ENCODE data around the gene RFX2. TPM values are rescaled to one million over a fixed set of nuclear protein-coding genes. Genes with fewer than 3 reads are reported as not detected.

Gene RFX2
- total RNA-seq, 1 experiment from 2014 or later = 10.5 TPM

- Histone ChIP-seq H3K79me2 (ENCODE audit: low read length) (no peaks in the 10 kb centered on the region), H4K20me1 (ENCODE audit: low read length) (no peaks in the 10 kb centered on the region), H3K9me2 (replicated peaks; ENCODE audit: low read length) (no peaks in the 10 kb centered on the region), H3K36me3 (ENCODE audit: low read depth, low read length) (no peaks in the 10 kb centered on the region), H3K27me3 (ENCODE audit: low read length) (no peaks in the 10 kb centered on the region), H3F3A (ENCODE audit: low read length, unreplicated experiment) (no peaks in the 10 kb centered on the region), H2AFZ (ENCODE audit: low read length) (no peak overlapping the region), H3K27ac (ENCODE audit: low read length) (no peak overlapping the region), H3K4me2 (ENCODE audit: low read length) (no peak overlapping the region), H3K9me3 (ENCODE audit: low read length) (no peaks in the 10 kb centered on the region), H3K4me1 (ENCODE audit: insufficient read depth, low read length) (peaks cover 13% of the 10 kb centered on the region), H3K4me3 (ENCODE audit: low read length) (no peak overlapping the region), H3K9ac (ENCODE audit: low read length) (no peak overlapping the region)
- TF ChIP-seq EZH2phosphoT487 (IDR thresholded peaks at IDR 0.05; ENCODE audit: borderline replicate concordance, low read length) = no peak
- no peak for TF ChIP-seq CTCF (conservative IDR thresholded peaks at IDR 0.05; ENCODE audit: low read depth, low read length)
- no peak for TF ChIP-seq EZH2 (IDR thresholded peaks at IDR 0.05; ENCODE audit: low read length, unreplicated experiment)
- intact Hi-C loops (cut with micrococcal nuclease) = no loop called here
- no TSS peak for BruUV-seq (replicated peaks)
- ChIA-PET POLR2A (ENCODE audit: unreplicated experiment) (no interaction called here), CTCF (no interaction called here)
- ATAC-seq (no peak), DNase-seq (no peak)
These were observed 31.2 kb downstream of the RFX2 start for GRCh38 chr19:6079107-6079506.

DNA sequence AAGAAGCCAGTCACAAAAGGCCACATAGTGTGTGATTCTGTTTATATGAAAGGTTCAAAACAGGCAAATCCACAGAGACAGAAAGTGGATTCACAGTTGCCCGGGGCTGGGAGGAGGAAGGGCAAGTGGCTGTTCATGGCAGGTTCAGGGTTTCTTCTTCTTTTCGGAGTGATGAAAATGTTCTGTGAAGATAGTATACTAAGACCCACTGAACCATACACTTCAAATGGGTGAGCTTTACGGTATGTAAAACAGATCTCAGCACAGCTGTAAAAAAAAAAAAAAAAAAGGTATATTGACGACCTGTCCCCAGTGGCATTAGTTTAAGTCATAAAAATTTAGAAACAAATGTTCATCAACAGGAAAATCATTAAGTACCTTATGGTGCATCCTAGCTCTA lies 32.2 kb downstream of the RFX2 start:
- Histone ChIP-seq H2AFZ (ENCODE audit: low read length) (no peak overlapping the region), H3K4me3 (ENCODE audit: low read length) (no peak overlapping the region), H3K9ac (ENCODE audit: low read length) (no peak overlapping the region), H3K9me2 (replicated peaks; ENCODE audit: low read length) (no peaks in the 10 kb centered on the region), H3K4me1 (ENCODE audit: insufficient read depth, low read length) (peaks cover 13% of the 10 kb centered on the region), H3K36me3 (ENCODE audit: low read depth, low read length) (no peaks in the 10 kb centered on the region), H3K27ac (ENCODE audit: low read length) (no peak overlapping the region), H3K79me2 (ENCODE audit: low read length) (no peaks in the 10 kb centered on the region), H3F3A (ENCODE audit: low read length, unreplicated experiment) (no peaks in the 10 kb centered on the region), H3K27me3 (ENCODE audit: low read length) (no peaks in the 10 kb centered on the region), H3K4me2 (ENCODE audit: low read length) (no peak overlapping the region), H4K20me1 (ENCODE audit: low read length) (no peaks in the 10 kb centered on the region), H3K9me3 (ENCODE audit: low read length) (no peaks in the 10 kb centered on the region)
- ChIA-PET CTCF (interaction anchor here (0.6 kb wide), 2 partner anchors 30 to 327 kb away, joined by 3 to 6 read pairs; no protein-coding TSS in a partner anchor), POLR2A (ENCODE audit: unreplicated experiment) (no interaction called here)
- no peak for ATAC-seq
- no peak for DNase-seq
- intact Hi-C loops (cut with micrococcal nuclease) = no loop called here
- no TSS peak for BruUV-seq (replicated peaks)
- no peak for TF ChIP-seq EZH2 (IDR thresholded peaks at IDR 0.05; ENCODE audit: low read length, unreplicated experiment)
- TF ChIP-seq CTCF (conservative IDR thresholded peaks at IDR 0.05; ENCODE audit: low read depth, low read length) = no peak
- no peak for TF ChIP-seq EZH2phosphoT487 (IDR thresholded peaks at IDR 0.05; ENCODE audit: borderline replicate concordance, low read length)

DNA sequence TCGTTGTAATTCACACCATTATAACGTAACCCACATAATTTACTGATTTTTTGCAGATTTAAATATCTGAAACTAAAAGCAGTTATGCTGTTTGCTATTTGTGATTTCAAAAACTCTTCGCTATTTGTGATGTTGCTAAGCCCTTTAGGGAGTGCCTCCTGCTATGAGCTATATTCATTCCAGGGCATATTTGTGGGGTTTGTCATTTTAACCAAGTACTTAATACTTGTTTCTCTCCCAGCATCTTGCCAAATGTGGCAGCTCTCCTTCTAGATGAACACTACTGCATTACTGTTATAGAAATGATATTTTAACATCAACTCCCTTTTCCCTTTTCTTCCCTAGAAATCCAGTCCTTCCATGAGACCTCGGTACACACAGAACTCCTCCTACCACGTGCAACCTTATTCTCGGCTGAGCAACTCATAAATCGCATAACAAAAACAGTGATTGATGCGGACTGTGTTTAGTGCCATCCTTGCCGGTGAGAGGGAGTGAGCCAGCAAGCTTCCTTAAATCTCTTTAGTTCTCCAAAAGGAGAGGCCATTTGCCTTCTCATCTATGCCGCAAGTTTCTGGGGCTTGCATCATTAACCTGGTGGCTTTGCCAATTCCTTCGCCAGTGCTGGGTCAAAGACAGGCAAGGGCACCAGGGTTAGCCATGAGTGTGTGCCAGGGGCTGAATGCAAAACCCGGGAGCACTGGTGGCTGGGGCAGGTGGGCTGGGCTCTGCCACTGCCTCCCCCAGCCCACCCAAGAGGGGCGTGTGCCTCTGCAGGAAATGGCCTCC lies 33.4 kb downstream of the RFX2 start:
- Histone ChIP-seq H3K4me1 (ENCODE audit: insufficient read depth, low read length) (peaks cover 13% of the 10 kb centered on the region), H2AFZ (ENCODE audit: low read length) (no peak overlapping the region), H3K36me3 (ENCODE audit: low read depth, low read length) (no peaks in the 10 kb centered on the region), H3K9me2 (replicated peaks; ENCODE audit: low read length) (no peaks in the 10 kb centered on the region), H3K9ac (ENCODE audit: low read length) (no peak overlapping the region), H3K27ac (ENCODE audit: low read length) (peak overlapping the region; percentile 17), H3K9me3 (ENCODE audit: low read length) (no peaks in the 10 kb centered on the region), H3K4me2 (ENCODE audit: low read length) (peak overlapping the region; percentile 37), H3K79me2 (ENCODE audit: low read length) (no peaks in the 10 kb centered on the region), H3K27me3 (ENCODE audit: low read length) (no peaks in the 10 kb centered on the region), H3F3A (ENCODE audit: low read length, unreplicated experiment) (no peaks in the 10 kb centered on the region), H4K20me1 (ENCODE audit: low read length) (no peaks in the 10 kb centered on the region), H3K4me3 (ENCODE audit: low read length) (no peak overlapping the region)
- ATAC-seq (peak; percentile 96), DNase-seq (peak; percentile 82)
- CTCF ChIA-PET = interaction anchor here (0.5 to 1.3 kb wide), 4 partner anchors 9 to 272 kb away, joined by 3 to 5 read pairs (median 4); partner anchors contain the start of gene NRTN
- no peak for TF ChIP-seq EZH2 (IDR thresholded peaks at IDR 0.05; ENCODE audit: low read length, unreplicated experiment)
- no peak for TF ChIP-seq EZH2phosphoT487 (IDR thresholded peaks at IDR 0.05; ENCODE audit: borderline replicate concordance, low read length)
- no peak for TF ChIP-seq CTCF (conservative IDR thresholded peaks at IDR 0.05; ENCODE audit: low read depth, low read length)
- intact Hi-C loops (cut with micrococcal nuclease) = loop anchor here (1.0 kb wide), 1 partner anchor 11 kb away; no protein-coding TSS in a partner anchor
- POLR2A ChIA-PET (ENCODE audit: unreplicated experiment) = interaction anchor here (0.5 to 1.0 kb wide), 4 partner anchors 11 to 1060 kb away, joined by 4 to 13 read pairs (median 8); no protein-coding TSS in a partner anchor
- BruUV-seq (replicated peaks) = TSS peak; percentile 98

Measured in PC-3 (cell line).